GM12892 (cell line): ENCODE results near the gene NANS.

Experiments used
- POLR2A ChIP-seq: IDR thresholded peaks from 2 replicates; pipeline ENCODE4 v1.6.1; 2011; ENCODE audit warnings: low read depth, low read length, control low read depth
- POLR2AphosphoS5 ChIP-seq: IDR thresholded peaks from 2 replicates; pipeline ENCODE4 v1.6.1; 2011; ENCODE audit warnings: low read depth, low read length, control low read depth
- TAF1 ChIP-seq: IDR thresholded peaks from 2 replicates; pipeline ENCODE4 v1.6.1; 2011; ENCODE audit warnings: low read depth, mild to moderate bottlenecking, control low read depth, low read length, borderline replicate concordance

GRCh38 chr9:98078895-98079294 lies 22.4 kb downstream of the NANS start:
- TF ChIP-seq POLR2A (no peak), POLR2AphosphoS5 (no peak), TAF1 (no peak)
